Endothelial cell of umbilical vein (primary cell): ENCODE measurements around the gene NUB1.

Experiments
- CTCF ChIP-seq, 2 donors: IDR thresholded peaks; 1 replicate in 1 of 2; 2 replicates in 1 of 2; pipeline ENCODE4 v1.5.1; 2011; ENCODE audit warnings: low read length in 2 of 2, mild to moderate bottlenecking in 2 of 2, moderate library complexity in 2 of 2, control low read depth in 1 of 2, inconsistent platforms in 1 of 2, low read depth in 1 of 2; ENCODE audit not compliant: insufficient read depth in 1 of 2; ENCODE audit errors: extremely low read depth in 1 of 2
- EZH2 ChIP-seq: IDR thresholded peaks from 2 replicates; pipeline ENCODE4 v1.6.1; 2012; ENCODE audit warnings: borderline replicate concordance, low read depth, mild to moderate bottlenecking, moderate library complexity, low read length, inconsistent platforms; ENCODE audit not compliant: severe bottlenecking
- MYC ChIP-seq: IDR thresholded peaks from one replicate; pipeline ENCODE4 v1.6.1; 2011; ENCODE audit warnings: mild to moderate bottlenecking, low read depth, low read length

- TF ChIP-seq CTCF (IDR thresholded peaks at IDR 0.05; ENCODE audit: extremely low read depth in 1 of 2, insufficient read depth in 1 of 2, low read depth in 1 of 2, low read length in 2 of 2) (no peak), EZH2 (no peak), MYC (no peak)
Observed at GRCh38 chr7:151377406-151377805, 35.8 kb downstream of the NUB1 start.
